ENCODE results near the gene ITPRIP. TPM values are rescaled to one million over a fixed set of nuclear protein-coding genes. Genes with fewer than 3 reads are reported as not detected.

Gene ITPRIP
- total and polyA plus RNA-seq, 3 experiments from 2014 or later = 12.8 to 23.1 (median 13.1) TPM

DNA sequence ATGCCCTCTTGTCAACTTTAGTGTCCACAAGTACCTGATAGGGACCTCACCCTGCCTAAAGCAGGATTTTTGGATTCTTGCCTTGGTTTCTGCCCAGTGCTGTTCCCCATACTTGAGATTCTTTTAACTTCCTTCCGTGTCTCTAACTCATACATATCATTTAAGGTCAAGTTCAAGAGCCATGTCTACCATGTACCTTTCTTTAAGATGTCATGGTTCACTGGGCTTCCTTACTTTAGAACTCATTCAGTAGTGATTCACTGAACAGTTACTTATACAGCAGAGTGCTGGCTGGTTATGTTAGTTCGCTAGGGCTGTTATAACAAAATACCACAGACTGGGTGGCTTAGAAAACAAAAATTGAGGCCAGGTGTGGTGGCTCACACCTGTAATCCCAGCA, 10.3 kb upstream of the ITPRIP start:
- Histone ChIP-seq H3K9me3 (ENCODE audit: low read length) (no peaks in the 10 kb centered on the region), H3K36me3 (ENCODE audit: insufficient read depth, low read length) (no peaks in the 10 kb centered on the region), H3K27me3 (ENCODE audit: insufficient read depth, low read length, poor library complexity, severe bottlenecking) (no peaks in the 10 kb centered on the region), H3K27ac (ENCODE audit: low read depth, low read length) (no peak overlapping the region), H3K4me1 (ENCODE audit: insufficient read depth, low read length) (peaks cover 18% of the 10 kb centered on the region), H3K4me3 (ENCODE audit: low read length) (no peak overlapping the region)
- no peaks in the 10 kb centered on the region for H3K36me3 Mint-ChIP-seq
- DNase-seq = no peak
- POLR2A ChIA-PET = no interaction called here
- H3K9me3 Mint-ChIP-seq = no peaks in the 10 kb centered on the region
- no peak overlapping the region for H3K4me3 Mint-ChIP-seq
- no peak overlapping the region for H3K27ac Mint-ChIP-seq
- CTCF ChIA-PET = interaction anchor here (0.9 to 8.2 kb wide), 4 partner anchors 10 to 59 kb away, joined by 3 to 160 read pairs (median 6); partner anchors contain the start of gene ITPRIP
- no peaks in the 10 kb centered on the region for H3K27me3 Mint-ChIP-seq
- H3K4me1 Mint-ChIP-seq = peaks cover 10 to 29% (median 17%) of the 10 kb centered on the region in 3 donors

DNA sequence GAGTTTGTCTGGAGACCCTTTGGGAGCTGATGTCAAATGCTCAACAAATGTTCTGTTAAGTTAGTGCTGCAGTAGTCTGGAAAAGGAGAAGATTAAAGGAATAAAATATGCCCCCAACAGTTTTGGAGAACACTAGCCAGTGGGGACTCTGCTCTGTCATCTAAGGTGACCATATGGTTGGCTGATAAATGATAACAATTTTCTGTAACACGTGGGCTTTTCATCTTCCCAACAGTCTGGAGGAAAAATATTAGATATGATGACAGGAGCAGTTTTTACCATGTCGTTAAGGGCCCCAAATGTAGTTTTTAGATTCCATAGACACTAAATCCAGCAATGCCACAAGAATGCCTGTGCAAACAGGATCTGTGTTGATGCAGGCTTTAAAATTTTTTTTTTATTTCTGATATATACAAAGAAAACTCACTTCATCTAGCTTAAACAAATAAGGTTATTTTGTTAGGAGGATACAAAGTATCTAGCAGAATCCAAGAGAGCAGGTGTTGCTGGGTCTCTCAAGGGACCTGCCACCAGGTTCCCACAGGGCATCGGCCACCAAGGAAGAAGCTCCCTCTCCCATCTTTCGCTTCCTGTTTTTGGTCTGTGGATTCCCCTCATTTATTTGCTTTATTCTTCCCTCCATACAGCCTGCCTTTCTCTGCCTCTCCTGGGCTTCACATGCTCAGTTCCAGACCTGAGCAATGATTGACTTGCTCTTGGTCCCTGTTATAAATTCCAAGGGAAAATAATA, 9.2 kb upstream of the ITPRIP start:
- DNase-seq = no peak
- Mint-ChIP-seq H3K4me1 (peaks cover 10 to 22% (median 17%) of the 10 kb centered on the region in 3 donors), H3K36me3 (no peaks in the 10 kb centered on the region), H3K9me3 (no peaks in the 10 kb centered on the region), H3K27ac (peak overlapping the region in 1 of 8 donors; percentile 42), H3K27me3 (no peaks in the 10 kb centered on the region), H3K4me3 (peak overlapping the region in 1 of 7 donors; percentile 10)
- ChIA-PET POLR2A (interaction anchor here (1.8 kb wide), 1 partner anchor 9 kb away, joined by 4 read pairs; the partner anchor contains the start of gene ITPRIP), CTCF (interaction anchor here (1.1 to 8.2 kb wide), 3 partner anchors 41 to 55 kb away, joined by 3 to 160 read pairs (median 9); no protein-coding TSS in a partner anchor)
- Histone ChIP-seq H3K27ac (ENCODE audit: low read depth, low read length) (peak overlapping the region; percentile 11), H3K4me3 (ENCODE audit: low read length) (no peak overlapping the region), H3K36me3 (ENCODE audit: insufficient read depth, low read length) (no peaks in the 10 kb centered on the region), H3K4me1 (ENCODE audit: insufficient read depth, low read length) (peaks cover 9% of the 10 kb centered on the region), H3K27me3 (ENCODE audit: insufficient read depth, low read length, poor library complexity, severe bottlenecking) (no peaks in the 10 kb centered on the region), H3K9me3 (ENCODE audit: low read length) (no peaks in the 10 kb centered on the region)

DNA sequence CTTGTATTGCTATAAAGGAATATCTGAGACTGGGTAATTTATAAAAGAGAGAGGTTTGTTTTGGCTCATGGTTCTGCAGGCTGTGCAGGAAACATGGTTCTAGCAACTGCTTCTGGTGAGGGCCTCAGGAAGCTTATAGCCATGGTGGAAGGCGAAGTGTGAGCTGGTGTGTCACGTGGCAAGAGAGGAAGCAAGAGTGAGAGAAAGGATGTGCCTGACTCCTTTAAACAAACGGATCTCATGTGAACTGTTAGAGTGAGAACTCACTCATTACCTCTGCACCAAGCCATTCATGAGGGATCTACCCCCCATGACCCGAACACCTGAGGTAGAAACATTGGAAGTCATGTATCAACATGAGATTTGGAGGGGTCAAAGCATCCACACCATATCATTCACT, 7.7 kb upstream of the ITPRIP start:
- Mint-ChIP-seq H3K4me1 (peaks cover 9 to 17% (median 10%) of the 10 kb centered on the region in 3 donors), H3K4me3 (peak overlapping the region in 1 of 7 donors; percentile 9), H3K9me3 (no peaks in the 10 kb centered on the region), H3K27ac (peak overlapping the region; percentile 0 to 89 (median 78)), H3K27me3 (no peaks in the 10 kb centered on the region), H3K36me3 (no peaks in the 10 kb centered on the region)
- Histone ChIP-seq H3K27ac (ENCODE audit: low read depth, low read length) (no peak overlapping the region), H3K4me3 (ENCODE audit: low read length) (no peak overlapping the region), H3K27me3 (ENCODE audit: insufficient read depth, low read length, poor library complexity, severe bottlenecking) (no peaks in the 10 kb centered on the region), H3K4me1 (ENCODE audit: insufficient read depth, low read length) (peaks cover 6% of the 10 kb centered on the region), H3K36me3 (ENCODE audit: insufficient read depth, low read length) (no peaks in the 10 kb centered on the region), H3K9me3 (ENCODE audit: low read length) (no peaks in the 10 kb centered on the region)
- CTCF ChIA-PET = interaction anchor here (1.2 to 8.2 kb wide), 4 partner anchors 8 to 71 kb away, joined by 4 to 160 read pairs (median 11); partner anchors contain the start of gene CFAP58
- POLR2A ChIA-PET = no interaction called here
- DNase-seq = no peak

DNA sequence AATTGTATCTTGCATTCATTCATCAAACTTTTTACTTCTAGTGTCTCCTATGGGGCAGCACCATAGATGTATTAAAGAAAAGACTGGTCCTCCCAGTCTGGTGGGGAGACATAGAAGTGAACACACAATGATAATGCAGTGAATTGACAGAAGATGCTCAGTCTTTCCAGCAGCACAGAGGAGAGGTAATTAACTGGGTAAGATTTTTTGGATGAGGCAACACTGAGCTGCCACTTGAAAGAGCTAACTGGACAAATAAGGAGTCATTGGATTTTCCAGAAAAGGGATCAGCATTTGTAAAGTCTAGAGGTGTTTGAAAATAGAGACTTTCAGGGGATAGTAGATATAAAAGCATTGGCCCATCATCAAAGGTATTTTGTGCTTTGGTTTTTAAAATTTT, 7.2 kb upstream of the ITPRIP start:
- peaks cover 6% of the 10 kb centered on the region for H3K4me1 ChIP-seq (ENCODE audit: insufficient read depth, low read length)
- ChIA-PET POLR2A (no interaction called here), CTCF (interaction anchor here (1.6 to 8.2 kb wide), 3 partner anchors 8 to 54 kb away, joined by 4 to 160 read pairs (median 17); partner anchors contain the start of gene CFAP58)
- Mint-ChIP-seq H3K4me3 (no peak overlapping the region), H3K9me3 (no peaks in the 10 kb centered on the region), H3K4me1 (peaks cover 9 to 17% (median 10%) of the 10 kb centered on the region in 3 donors), H3K27me3 (no peaks in the 10 kb centered on the region), H3K27ac (peak overlapping the region in 2 of 8 donors; percentile 0 to 16), H3K36me3 (no peaks in the 10 kb centered on the region)
- H3K4me3 ChIP-seq (ENCODE audit: low read length) = no peak overlapping the region
- no peaks in the 10 kb centered on the region for H3K9me3 ChIP-seq (ENCODE audit: low read length)
- no peak for DNase-seq
- H3K27me3 ChIP-seq (ENCODE audit: insufficient read depth, low read length, poor library complexity, severe bottlenecking) = no peaks in the 10 kb centered on the region
- H3K36me3 ChIP-seq (ENCODE audit: insufficient read depth, low read length) = no peaks in the 10 kb centered on the region
- H3K27ac ChIP-seq (ENCODE audit: low read depth, low read length) = no peak overlapping the region

DNA sequence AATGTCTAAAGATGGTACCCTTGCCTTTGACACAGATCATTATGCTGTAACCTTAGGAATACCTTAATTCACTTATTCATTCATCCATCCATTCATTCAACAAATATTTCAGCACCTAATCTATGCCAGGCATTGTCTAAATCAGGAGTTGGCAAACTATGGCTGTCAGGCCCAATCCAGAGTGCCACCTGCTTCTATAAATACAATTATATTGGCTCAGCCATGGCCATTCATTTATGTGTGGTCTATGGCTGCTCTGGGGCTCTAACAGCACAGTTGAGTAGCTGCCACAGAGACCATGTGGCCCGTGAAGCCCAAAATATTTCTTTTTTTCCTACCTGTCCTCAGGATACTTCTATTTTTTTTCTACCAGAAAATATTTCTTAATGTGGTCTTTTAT, 6.0 kb upstream of the ITPRIP start:
- Mint-ChIP-seq H3K4me1 (peaks cover 13 to 22% (median 20%) of the 10 kb centered on the region in 3 donors), H3K9me3 (no peaks in the 10 kb centered on the region), H3K36me3 (no peaks in the 10 kb centered on the region), H3K27ac (peak overlapping the region in 1 of 8 donors; percentile 1), H3K4me3 (no peak overlapping the region), H3K27me3 (peaks cover 0 to 4% of the 10 kb centered on the region in 2 donors)
- Histone ChIP-seq H3K4me1 (ENCODE audit: insufficient read depth, low read length) (peaks cover 11% of the 10 kb centered on the region), H3K9me3 (ENCODE audit: low read length) (no peaks in the 10 kb centered on the region), H3K27me3 (ENCODE audit: insufficient read depth, low read length, poor library complexity, severe bottlenecking) (no peaks in the 10 kb centered on the region), H3K27ac (ENCODE audit: low read depth, low read length) (no peak overlapping the region), H3K36me3 (ENCODE audit: insufficient read depth, low read length) (no peaks in the 10 kb centered on the region), H3K4me3 (ENCODE audit: low read length) (no peak overlapping the region)
- no peak for DNase-seq
- ChIA-PET POLR2A (no interaction called here), CTCF (interaction anchor here (1.6 to 8.2 kb wide), 3 partner anchors 38 to 53 kb away, joined by 11 to 160 read pairs (median 17); no protein-coding TSS in a partner anchor)

DNA sequence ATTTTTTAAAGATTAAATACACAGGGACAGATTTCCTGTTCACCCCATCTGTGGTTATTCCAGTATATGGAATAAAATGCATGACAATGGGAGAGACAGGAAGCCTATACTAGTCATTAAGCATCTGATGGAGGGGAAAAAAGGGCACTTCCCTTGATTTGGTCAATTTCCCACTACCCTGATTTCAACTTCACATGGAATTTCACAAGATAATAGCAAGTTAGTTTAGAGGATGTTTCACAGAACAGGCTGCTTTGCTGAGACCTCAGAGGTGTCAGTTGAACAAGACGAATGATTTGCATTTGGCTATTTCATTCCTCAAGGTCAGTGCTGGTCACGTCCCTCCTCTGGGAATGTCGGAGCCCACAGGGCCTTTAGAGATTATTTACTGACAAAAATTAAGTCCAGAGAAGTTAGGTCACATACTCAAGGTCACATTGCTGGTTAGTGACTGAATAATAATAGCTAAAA, 4.7 kb upstream of the ITPRIP start:
- H3K27me3 Mint-ChIP-seq = peaks cover 3 to 4% of the 10 kb centered on the region in 2 donors

DNA sequence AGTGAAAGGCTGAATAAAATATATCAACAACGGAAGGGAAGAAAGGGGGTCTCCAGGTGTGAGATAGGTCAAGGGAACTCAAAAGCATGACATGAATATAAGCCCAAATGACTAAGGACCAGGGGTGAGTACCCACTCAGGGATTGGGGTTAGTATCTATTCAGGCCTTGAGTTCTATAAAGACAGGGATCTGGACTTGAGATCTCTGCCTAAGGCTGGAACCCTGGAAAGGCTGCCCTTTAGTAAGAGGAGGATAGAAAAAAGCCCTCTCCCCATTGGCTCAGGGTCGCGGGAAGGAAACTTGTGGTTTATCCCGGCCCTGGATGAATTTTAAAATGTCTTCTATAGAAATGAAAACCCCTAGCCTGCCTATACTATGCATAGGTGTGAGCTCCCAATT, 2.4 kb upstream of the ITPRIP start:
- Mint-ChIP-seq H3K27me3 (peaks cover 3 to 4% of the 10 kb centered on the region in 2 donors), H3K4me1 (peaks cover 24 to 37% (median 33%) of the 10 kb centered on the region in 3 donors), H3K36me3 (peaks cover 0 to 17% (median 0%) of the 10 kb centered on the region in 3 donors), H3K4me3 (peak overlapping the region in 1 of 7 donors; percentile 91), H3K9me3 (no peaks in the 10 kb centered on the region), H3K27ac (no peak overlapping the region)
- no peak for DNase-seq
- Histone ChIP-seq H3K36me3 (ENCODE audit: insufficient read depth, low read length) (no peaks in the 10 kb centered on the region), H3K4me1 (ENCODE audit: insufficient read depth, low read length) (peaks cover 22% of the 10 kb centered on the region), H3K9me3 (ENCODE audit: low read length) (no peaks in the 10 kb centered on the region), H3K4me3 (ENCODE audit: low read length) (no peak overlapping the region), H3K27ac (ENCODE audit: low read depth, low read length) (peak overlapping the region; percentile 66), H3K27me3 (ENCODE audit: insufficient read depth, low read length, poor library complexity, severe bottlenecking) (no peaks in the 10 kb centered on the region)
- POLR2A ChIA-PET = no interaction called here
- CTCF ChIA-PET = interaction anchor here (1.0 to 1.2 kb wide), 3 partner anchors 33 to 66 kb away, joined by 3 to 5 read pairs (median 5); no protein-coding TSS in a partner anchor

More for the DNA sequence above, 4.7 kb upstream of the ITPRIP start:
- H3K4me1 ChIP-seq (ENCODE audit: insufficient read depth, low read length) = peaks cover 14% of the 10 kb centered on the region
- DNase-seq = no peak
- Mint-ChIP-seq H3K9me3 (no peaks in the 10 kb centered on the region), H3K4me3 (no peak overlapping the region), H3K36me3 (peaks cover 0 to 7% (median 0%) of the 10 kb centered on the region in 3 donors), H3K27ac (no peak overlapping the region), H3K4me1 (peaks cover 19 to 30% (median 27%) of the 10 kb centered on the region in 3 donors)
- POLR2A ChIA-PET = interaction anchor here (0.6 kb wide), 1 partner anchor 23 kb away, joined by 7 read pairs; no protein-coding TSS in a partner anchor
- no peaks in the 10 kb centered on the region for H3K9me3 ChIP-seq (ENCODE audit: low read length)
- H3K27ac ChIP-seq (ENCODE audit: low read depth, low read length) = no peak overlapping the region
- H3K4me3 ChIP-seq (ENCODE audit: low read length) = no peak overlapping the region
- no peaks in the 10 kb centered on the region for H3K36me3 ChIP-seq (ENCODE audit: insufficient read depth, low read length)
- H3K27me3 ChIP-seq (ENCODE audit: insufficient read depth, low read length, poor library complexity, severe bottlenecking) = no peaks in the 10 kb centered on the region
- CTCF ChIA-PET = interaction anchor here (1.4 to 1.6 kb wide), 3 partner anchors 9 to 51 kb away, joined by 3 to 11 read pairs (median 6); no protein-coding TSS in a partner anchor
